ENCODE results near the gene DCUN1D1.

DCUN1D1 gene

GRCh38 chr3:182954553-182955235 is 25.6 kb downstream of the DCUN1D1 start:
- H3K4me3 ChIP-seq (ENCODE audit: low read length) = no peak overlapping the region
- no peaks in the 10 kb centered on the region for H3K4me1 ChIP-seq (ENCODE audit: control insufficient read depth, insufficient read depth, low read length)
- no peak overlapping the region for H3K9ac ChIP-seq (ENCODE audit: low read depth, low read length)
- no peaks in the 10 kb centered on the region for H3K27me3 ChIP-seq (ENCODE audit: control insufficient read depth, insufficient read depth, low read length)
- no peak overlapping the region for H3K4me2 ChIP-seq (ENCODE audit: low read length)
- no peaks in the 10 kb centered on the region for H3K9me3 ChIP-seq (replicated peaks; ENCODE audit: low read length)
- peaks cover 18% of the 10 kb centered on the region for H3K36me3 ChIP-seq (ENCODE audit: insufficient read depth, low read length)

GRCh38 chr3:182949688-182950087 is 30.6 kb downstream of the DCUN1D1 start:
- H3K36me3 ChIP-seq (ENCODE audit: insufficient read depth, low read length) = peaks cover 34% of the 10 kb centered on the region
- no peak overlapping the region for H3K4me3 ChIP-seq (ENCODE audit: low read length)
- H3K4me1 ChIP-seq (ENCODE audit: control insufficient read depth, insufficient read depth, low read length) = no peaks in the 10 kb centered on the region
- H3K4me2 ChIP-seq (ENCODE audit: low read length) = no peak overlapping the region
- no peaks in the 10 kb centered on the region for H3K27me3 ChIP-seq (ENCODE audit: control insufficient read depth, insufficient read depth, low read length)
- no peak overlapping the region for H3K9ac ChIP-seq (ENCODE audit: low read depth, low read length)
- no peaks in the 10 kb centered on the region for H3K9me3 ChIP-seq (replicated peaks; ENCODE audit: low read length)

- Histone ChIP-seq H3K36me3 (ENCODE audit: insufficient read depth, low read length) (peaks cover 34% of the 10 kb centered on the region), H3K4me2 (ENCODE audit: low read length) (no peak overlapping the region), H3K9ac (ENCODE audit: low read depth, low read length) (no peak overlapping the region), H3K27me3 (ENCODE audit: control insufficient read depth, insufficient read depth, low read length) (no peaks in the 10 kb centered on the region), H3K4me1 (ENCODE audit: control insufficient read depth, insufficient read depth, low read length) (no peaks in the 10 kb centered on the region), H3K4me3 (ENCODE audit: low read length) (no peak overlapping the region), H3K9me3 (replicated peaks; ENCODE audit: low read length) (no peaks in the 10 kb centered on the region)
These were observed 32.0 kb downstream of the DCUN1D1 start for GRCh38 chr3:182948305-182948704.

GRCh38 chr3:182947888-182948287 is 32.5 kb downstream of the DCUN1D1 start:
- no peak overlapping the region for H3K4me2 ChIP-seq (ENCODE audit: low read length)
- H3K4me1 ChIP-seq (ENCODE audit: control insufficient read depth, insufficient read depth, low read length) = no peaks in the 10 kb centered on the region
- no peak overlapping the region for H3K9ac ChIP-seq (ENCODE audit: low read depth, low read length)
- no peak overlapping the region for H3K4me3 ChIP-seq (ENCODE audit: low read length)
- no peaks in the 10 kb centered on the region for H3K27me3 ChIP-seq (ENCODE audit: control insufficient read depth, insufficient read depth, low read length)
- H3K36me3 ChIP-seq (ENCODE audit: insufficient read depth, low read length) = peaks cover 33% of the 10 kb centered on the region
- H3K9me3 ChIP-seq (replicated peaks; ENCODE audit: low read length) = no peaks in the 10 kb centered on the region

- Histone ChIP-seq H3K4me3 (ENCODE audit: low read length) (no peak overlapping the region), H3K9me3 (replicated peaks; ENCODE audit: low read length) (no peaks in the 10 kb centered on the region), H3K36me3 (ENCODE audit: insufficient read depth, low read length) (peaks cover 19% of the 10 kb centered on the region), H3K27me3 (ENCODE audit: control insufficient read depth, insufficient read depth, low read length) (no peaks in the 10 kb centered on the region), H3K4me1 (ENCODE audit: control insufficient read depth, insufficient read depth, low read length) (no peaks in the 10 kb centered on the region), H3K9ac (ENCODE audit: low read depth, low read length) (no peak overlapping the region), H3K4me2 (ENCODE audit: low read length) (no peak overlapping the region)
These were observed 38.6 kb downstream of the DCUN1D1 start for GRCh38 chr3:182941719-182942118.

- no peaks in the 10 kb centered on the region for H3K27me3 ChIP-seq (ENCODE audit: control insufficient read depth, insufficient read depth, low read length)
- H3K4me3 ChIP-seq (ENCODE audit: low read length) = no peak overlapping the region
- H3K9me3 ChIP-seq (replicated peaks; ENCODE audit: low read length) = no peaks in the 10 kb centered on the region
- no peak overlapping the region for H3K4me2 ChIP-seq (ENCODE audit: low read length)
- no peak overlapping the region for H3K9ac ChIP-seq (ENCODE audit: low read depth, low read length)
- peaks cover 7% of the 10 kb centered on the region for H3K36me3 ChIP-seq (ENCODE audit: insufficient read depth, low read length)
- no peaks in the 10 kb centered on the region for H3K4me1 ChIP-seq (ENCODE audit: control insufficient read depth, insufficient read depth, low read length)
These were observed 40.0 kb downstream of the DCUN1D1 start for GRCh38 chr3:182940266-182940808.

- no peak overlapping the region for H3K4me2 ChIP-seq (ENCODE audit: low read length)
- H3K4me3 ChIP-seq (ENCODE audit: low read length) = no peak overlapping the region
- H3K27me3 ChIP-seq (ENCODE audit: control insufficient read depth, insufficient read depth, low read length) = no peaks in the 10 kb centered on the region
- no peak overlapping the region for H3K9ac ChIP-seq (ENCODE audit: low read depth, low read length)
- H3K36me3 ChIP-seq (ENCODE audit: insufficient read depth, low read length) = no peaks in the 10 kb centered on the region
- H3K9me3 ChIP-seq (replicated peaks; ENCODE audit: low read length) = no peaks in the 10 kb centered on the region
- no peaks in the 10 kb centered on the region for H3K4me1 ChIP-seq (ENCODE audit: control insufficient read depth, insufficient read depth, low read length)
These were observed 42.9 kb downstream of the DCUN1D1 start for GRCh38 chr3:182937293-182938051.

- H3K9ac ChIP-seq (ENCODE audit: low read depth, low read length) = no peak overlapping the region
- H3K4me1 ChIP-seq (ENCODE audit: control insufficient read depth, insufficient read depth, low read length) = no peaks in the 10 kb centered on the region
- H3K36me3 ChIP-seq (ENCODE audit: insufficient read depth, low read length) = no peaks in the 10 kb centered on the region
- H3K4me2 ChIP-seq (ENCODE audit: low read length) = no peak overlapping the region
- no peak overlapping the region for H3K4me3 ChIP-seq (ENCODE audit: low read length)
- no peaks in the 10 kb centered on the region for H3K9me3 ChIP-seq (replicated peaks; ENCODE audit: low read length)
- H3K27me3 ChIP-seq (ENCODE audit: control insufficient read depth, insufficient read depth, low read length) = no peaks in the 10 kb centered on the region
These were observed 43.4 kb downstream of the DCUN1D1 start for GRCh38 chr3:182936918-182937285.

GRCh38 chr3:182936239-182936917 is 44.0 kb downstream of the DCUN1D1 start:
- Histone ChIP-seq H3K9ac (ENCODE audit: low read depth, low read length) (no peak overlapping the region), H3K4me3 (ENCODE audit: low read length) (no peak overlapping the region), H3K4me1 (ENCODE audit: control insufficient read depth, insufficient read depth, low read length) (no peaks in the 10 kb centered on the region), H3K36me3 (ENCODE audit: insufficient read depth, low read length) (no peaks in the 10 kb centered on the region), H3K4me2 (ENCODE audit: low read length) (no peak overlapping the region), H3K27me3 (ENCODE audit: control insufficient read depth, insufficient read depth, low read length) (no peaks in the 10 kb centered on the region), H3K9me3 (replicated peaks; ENCODE audit: low read length) (no peaks in the 10 kb centered on the region)

- no peaks in the 10 kb centered on the region for H3K4me1 ChIP-seq (ENCODE audit: control insufficient read depth, insufficient read depth, low read length)
- H3K4me2 ChIP-seq (ENCODE audit: low read length) = no peak overlapping the region
- H3K9me3 ChIP-seq (replicated peaks; ENCODE audit: low read length) = no peaks in the 10 kb centered on the region
- H3K27me3 ChIP-seq (ENCODE audit: control insufficient read depth, insufficient read depth, low read length) = no peaks in the 10 kb centered on the region
- no peak overlapping the region for H3K9ac ChIP-seq (ENCODE audit: low read depth, low read length)
- no peak overlapping the region for H3K4me3 ChIP-seq (ENCODE audit: low read length)
- H3K36me3 ChIP-seq (ENCODE audit: insufficient read depth, low read length) = no peaks in the 10 kb centered on the region
These were observed 44.5 kb downstream of the DCUN1D1 start for GRCh38 chr3:182935803-182936202.

- no peak overlapping the region for H3K4me3 ChIP-seq (ENCODE audit: low read length)
- H3K36me3 ChIP-seq (ENCODE audit: insufficient read depth, low read length) = no peaks in the 10 kb centered on the region
- H3K4me1 ChIP-seq (ENCODE audit: control insufficient read depth, insufficient read depth, low read length) = no peaks in the 10 kb centered on the region
- H3K4me2 ChIP-seq (ENCODE audit: low read length) = no peak overlapping the region
- H3K9me3 ChIP-seq (replicated peaks; ENCODE audit: low read length) = no peaks in the 10 kb centered on the region
- H3K27me3 ChIP-seq (ENCODE audit: control insufficient read depth, insufficient read depth, low read length) = no peaks in the 10 kb centered on the region
- H3K9ac ChIP-seq (ENCODE audit: low read depth, low read length) = no peak overlapping the region
These were observed 54.4 kb downstream of the DCUN1D1 start for GRCh38 chr3:182925944-182926337.
